Heart left ventricle (tissue), 13 donors: Measurements from ENCODE around the gene RARS2.

Experiments
- CTCF ChIP-seq, 12 donors: fragments of 200-600 bp; sonication (generic) in 4 of 12; IDR thresholded peaks; one replicate each; pipeline versions ENCODE4 v1.5.0 to v1.8.0; 2018 to 2022; ENCODE audit warnings: antibody characterized with exemption in 12 of 12, mild to moderate bottlenecking in 5 of 12
- POLR2A ChIP-seq, 2 donors: fragments of 450-650 bp; IDR thresholded peaks; one replicate each; pipeline ENCODE4 v1.6.1; 2017; ENCODE audit warnings: antibody characterized with exemption in 2 of 2, mild to moderate bottlenecking in 2 of 2, moderate library complexity in 2 of 2
- donor health status: ischemic (EF 13 %, LVEDD 7.1; RV severe dilation, severe dysfunction).
- donor health status: DM: no; HTN: yes; CAD: no.
- donor health status: DM: no; HTN: no; CAD: no.
- donor health status: ischemic (EF 25% LVEDD 6.9; RV normal size, moderate dysfunction).
- donor health status: ischemic (EF 25% LVEDD 5.7; RV mildly dilated, moderate dysfunction).
- donor health status: ischemic (EF 35%, LVEDD 5.7; RV mildly dilated, moderate dysfunction).
- donor health status: nonischemic (EF 11% LVEDD 7.7; RV severe dilation, severe dysfunction).
- donor health status: DM: yes; HTN: yes; CAD: no.
- donor health status: PGD.
- donor health status: ischemic (EF 29% LVEDD 5.4; RV normal size, mild dysfunction).
- donor health status: nonischemic (EF 23%, LVEDD 6.1; RV moderate dilation, normal function).

DNA sequence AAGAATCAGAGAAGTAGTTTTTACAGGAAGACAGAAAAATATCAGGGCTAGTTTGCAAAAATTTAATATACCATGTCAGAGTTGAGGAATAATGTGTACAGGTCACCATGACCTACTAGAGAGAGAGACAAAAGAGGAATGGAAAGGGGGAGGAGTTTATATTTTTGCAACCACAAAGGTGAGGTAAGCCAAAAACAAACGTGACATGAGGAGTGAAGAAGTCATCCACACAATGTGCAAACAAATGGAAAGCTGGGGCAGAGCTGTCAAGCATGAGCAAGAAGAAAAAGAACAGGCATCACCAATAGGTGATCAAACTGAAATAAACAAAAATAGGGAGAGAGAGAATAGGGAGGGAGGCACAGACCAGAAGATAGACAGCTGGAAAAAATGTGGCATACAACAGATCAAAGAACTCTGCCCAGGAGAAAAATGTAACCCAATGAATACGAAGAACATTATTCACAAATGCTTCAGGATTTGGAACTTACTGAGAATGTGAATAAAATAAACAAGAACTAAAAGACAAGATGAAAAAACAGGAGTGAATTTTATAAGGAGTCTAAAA, 15.5 kb downstream of the RARS2 start:
- no peak for TF ChIP-seq CTCF (IDR thresholded peaks at IDR 0.05)
- TF ChIP-seq POLR2A (IDR thresholded peaks at IDR 0.05): no peak
